DOHH2 (cell line): Measurements from ENCODE around the gene DMD.
A peak's percentile ranks its signal among the peaks of the same experiment; 100 is the strongest.

Experiments used
- H3F3A ChIP-seq: fragments of 200-600 bp; sonication (generic), shearing (Covaris generic); 2 replicates; pipeline ENCODE4 v1.6.0; 2016; ENCODE audit warnings: antibody characterized with exemption, mild to moderate bottlenecking; ENCODE audit not compliant: control insufficient read depth, insufficient read depth
- H3K27ac ChIP-seq: fragments of 200-600 bp; sonication (generic); 2 replicates; pipeline ENCODE4 v1.5.1; 2014; ENCODE audit warnings: low read depth, mild to moderate bottlenecking, low read length, moderate library complexity
- H3K27me3 ChIP-seq: fragments of 200-600 bp; sonication (generic); 2 replicates; pipeline ENCODE4 v1.6.1; 2014; ENCODE audit warnings: mild to moderate bottlenecking, low read length, mixed read lengths; ENCODE audit not compliant: control insufficient read depth
- H3K36me3 ChIP-seq: fragments of 200-600 bp; sonication (generic); 2 replicates; pipeline ENCODE4 v1.6.1; 2014; ENCODE audit warnings: mild to moderate bottlenecking, low read length, moderate library complexity, mixed read lengths; ENCODE audit not compliant: control insufficient read depth
- H3K4me1 ChIP-seq: fragments of 200-600 bp; sonication (generic); 2 replicates; pipeline ENCODE4 v1.6.1; 2014; ENCODE audit warnings: mild to moderate bottlenecking, low read length, mixed read lengths; ENCODE audit not compliant: control insufficient read depth
- H3K4me2 ChIP-seq: fragments of 200-600 bp; sonication (generic); 2 replicates; pipeline ENCODE4 v1.6.0; 2014; ENCODE audit warnings: mild to moderate bottlenecking, low read length, moderate library complexity
- H3K4me3 ChIP-seq: fragments of 200-600 bp; sonication (generic); 2 replicates; pipeline ENCODE4 v1.5.1; 2014; ENCODE audit warnings: mild to moderate bottlenecking, low read length, mixed read lengths
- H3K79me2 ChIP-seq: fragments of 200-600 bp; sonication (generic); 2 replicates; pipeline ENCODE4 v1.6.1; 2014; ENCODE audit warnings: mild to moderate bottlenecking, low read length, mixed read lengths; ENCODE audit not compliant: control insufficient read depth
- H3K9me2 ChIP-seq: fragments of 200-600 bp; sonication (generic); replicated peaks from 2 replicates; pipeline ENCODE4 v1.6.1; 2014; ENCODE audit warnings: mild to moderate bottlenecking, low read length, mixed read lengths; ENCODE audit not compliant: control insufficient read depth
- H3K9me3 ChIP-seq: fragments of 200-600 bp; sonication (generic); 2 replicates; pipeline ENCODE4 v1.6.1; 2014; ENCODE audit warnings: antibody characterized with exemption, low read length, mixed read lengths; ENCODE audit not compliant: control insufficient read depth, insufficient read depth
- H4K20me1 ChIP-seq: fragments of 200-600 bp; sonication (generic); 2 replicates; pipeline ENCODE4 v1.6.0; 2014; ENCODE audit warnings: low read depth, mild to moderate bottlenecking, antibody characterized with exemption, low read length, moderate library complexity; ENCODE audit not compliant: control insufficient read depth, insufficient read depth
- EZH2phosphoT487 ChIP-seq: fragments of 200-600 bp; sonication (generic); IDR thresholded peaks from 2 replicates; pipeline ENCODE4 v1.6.1; 2017; ENCODE audit warnings: borderline replicate concordance, mild to moderate bottlenecking, antibody characterized with exemption, low read length, moderate library complexity, mixed read lengths
- TF ChIP-seq, protein P1 (sequence below): fragments of 200-600 bp; sonication (generic); IDR thresholded peaks from one replicate; pipeline ENCODE4 v1.5.1; 2014; ENCODE audit warnings: antibody characterized with exemption, mild to moderate bottlenecking, low read depth, low read length; ENCODE audit not compliant: poor library complexity, severe bottlenecking

Gene DMD

DNA sequence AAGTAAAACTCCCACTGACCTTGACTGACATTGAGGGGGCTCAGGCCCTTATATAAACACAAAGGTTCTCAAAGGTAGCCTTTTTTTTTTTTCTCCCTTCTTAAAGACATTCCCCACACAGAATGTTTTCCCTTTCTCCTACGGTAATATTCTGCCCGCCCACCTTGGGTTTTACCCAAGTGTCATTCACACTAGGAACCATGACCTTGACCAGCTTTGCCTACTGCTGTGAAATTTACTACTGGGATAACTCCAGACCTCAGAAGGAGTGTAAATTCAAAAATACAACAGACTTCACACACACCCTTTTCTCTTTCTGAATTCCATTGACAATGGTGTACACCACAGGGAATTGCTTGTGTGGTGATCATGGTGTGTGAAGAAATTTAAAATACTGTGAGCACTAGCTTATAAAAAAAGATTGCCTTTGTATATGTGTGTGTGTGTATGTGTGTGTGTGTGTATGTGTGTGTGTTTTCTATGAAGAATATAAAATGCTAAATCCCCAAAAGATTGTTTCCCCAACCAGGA lies 1550.0 kb downstream of the DMD start:
- Histone ChIP-seq H3K4me2 (no peak overlapping the region), H4K20me1 (no peaks in the 10 kb centered on the region), H3K36me3 (no peaks in the 10 kb centered on the region), H3K9me2 (no peaks in the 10 kb centered on the region), H3K9me3 (no peaks in the 10 kb centered on the region), H3K79me2 (no peaks in the 10 kb centered on the region), H3F3A (no peaks in the 10 kb centered on the region), H3K4me1 (no peaks in the 10 kb centered on the region), H3K27me3 (no peaks in the 10 kb centered on the region), H3K27ac (no peak overlapping the region), H3K4me3 (no peak overlapping the region)
- TF ChIP-seq, protein P1, sequence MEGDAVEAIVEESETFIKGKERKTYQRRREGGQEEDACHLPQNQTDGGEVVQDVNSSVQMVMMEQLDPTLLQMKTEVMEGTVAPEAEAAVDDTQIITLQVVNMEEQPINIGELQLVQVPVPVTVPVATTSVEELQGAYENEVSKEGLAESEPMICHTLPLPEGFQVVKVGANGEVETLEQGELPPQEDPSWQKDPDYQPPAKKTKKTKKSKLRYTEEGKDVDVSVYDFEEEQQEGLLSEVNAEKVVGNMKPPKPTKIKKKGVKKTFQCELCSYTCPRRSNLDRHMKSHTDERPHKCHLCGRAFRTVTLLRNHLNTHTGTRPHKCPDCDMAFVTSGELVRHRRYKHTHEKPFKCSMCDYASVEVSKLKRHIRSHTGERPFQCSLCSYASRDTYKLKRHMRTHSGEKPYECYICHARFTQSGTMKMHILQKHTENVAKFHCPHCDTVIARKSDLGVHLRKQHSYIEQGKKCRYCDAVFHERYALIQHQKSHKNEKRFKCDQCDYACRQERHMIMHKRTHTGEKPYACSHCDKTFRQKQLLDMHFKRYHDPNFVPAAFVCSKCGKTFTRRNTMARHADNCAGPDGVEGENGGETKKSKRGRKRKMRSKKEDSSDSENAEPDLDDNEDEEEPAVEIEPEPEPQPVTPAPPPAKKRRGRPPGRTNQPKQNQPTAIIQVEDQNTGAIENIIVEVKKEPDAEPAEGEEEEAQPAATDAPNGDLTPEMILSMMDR = no peak
- no peak for TF ChIP-seq EZH2phosphoT487

DNA sequence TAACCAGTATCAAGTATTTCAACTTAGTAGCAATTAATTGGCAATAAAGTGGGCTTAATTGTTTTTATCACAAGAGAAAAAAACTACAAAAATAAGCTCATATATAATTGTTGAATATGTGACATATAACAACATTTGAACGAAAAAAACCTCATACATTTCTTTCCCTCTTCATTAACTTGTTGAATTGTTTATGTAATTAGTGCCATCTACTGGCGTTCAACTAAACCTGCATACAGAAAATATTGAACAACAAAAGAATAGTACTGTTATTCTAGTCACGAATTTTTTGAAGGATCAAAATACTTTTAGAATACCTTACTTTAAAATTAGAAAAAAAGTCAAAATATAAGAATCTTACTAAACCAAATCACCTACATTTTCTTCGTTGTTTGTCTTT lies 1553.0 kb downstream of the DMD start:
- no peaks in the 10 kb centered on the region for H3F3A ChIP-seq
- H3K9me3 ChIP-seq = no peaks in the 10 kb centered on the region
- H3K27me3 ChIP-seq = no peaks in the 10 kb centered on the region
- no peak overlapping the region for H3K4me2 ChIP-seq
- TF ChIP-seq, protein P1 = peak; percentile 24
- TF ChIP-seq EZH2phosphoT487 = no peak
- no peaks in the 10 kb centered on the region for H4K20me1 ChIP-seq
- H3K4me1 ChIP-seq = no peaks in the 10 kb centered on the region
- H3K36me3 ChIP-seq = no peaks in the 10 kb centered on the region
- H3K4me3 ChIP-seq = no peak overlapping the region
- no peak overlapping the region for H3K27ac ChIP-seq
- no peaks in the 10 kb centered on the region for H3K79me2 ChIP-seq
- no peaks in the 10 kb centered on the region for H3K9me2 ChIP-seq

DNA sequence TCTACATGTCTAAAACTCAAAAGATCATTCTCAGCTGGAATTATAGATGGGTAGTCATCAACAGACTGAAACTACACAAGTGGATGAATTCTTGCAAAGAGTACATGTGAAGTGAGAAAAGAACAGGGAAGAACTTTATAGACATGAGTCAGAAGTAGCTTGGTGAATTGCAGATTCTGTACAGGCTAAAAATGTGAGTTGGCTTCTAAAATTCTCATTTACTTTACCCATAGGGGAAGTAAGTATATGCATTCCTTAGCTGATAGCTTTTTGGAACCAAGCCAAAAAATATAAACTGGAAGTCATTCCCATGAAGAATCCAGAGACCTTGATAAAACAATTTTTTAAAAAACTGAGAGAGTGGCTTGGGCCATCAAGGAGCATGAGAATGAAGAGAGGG lies 1555.3 kb downstream of the DMD start:
- Histone ChIP-seq H3K27ac (no peak overlapping the region), H3K4me2 (no peak overlapping the region), H3K27me3 (no peaks in the 10 kb centered on the region)

More for the DNA sequence above, 1555.3 kb downstream of the DMD start:
- TF ChIP-seq, protein P1 = no peak
- no peak for TF ChIP-seq EZH2phosphoT487
- no peaks in the 10 kb centered on the region for H3F3A ChIP-seq
- no peaks in the 10 kb centered on the region for H3K4me1 ChIP-seq
- H3K9me2 ChIP-seq = no peaks in the 10 kb centered on the region
- no peaks in the 10 kb centered on the region for H4K20me1 ChIP-seq
- H3K4me3 ChIP-seq = no peak overlapping the region
- no peaks in the 10 kb centered on the region for H3K36me3 ChIP-seq
- no peaks in the 10 kb centered on the region for H3K79me2 ChIP-seq
- no peaks in the 10 kb centered on the region for H3K9me3 ChIP-seq
